HG02981 (cell line): Measurements from ENCODE around the gene TOM1L2.

Experiments
- ATAC-seq: cut with Tn5 transposase; IDR thresholded peaks from one replicate; pipeline ENCODE4 v1.9.1; 2021; ENCODE audit warnings: mild to moderate bottlenecking, moderate library complexity; ENCODE audit not compliant: unreplicated experiment

TOM1L2 gene

DNA sequence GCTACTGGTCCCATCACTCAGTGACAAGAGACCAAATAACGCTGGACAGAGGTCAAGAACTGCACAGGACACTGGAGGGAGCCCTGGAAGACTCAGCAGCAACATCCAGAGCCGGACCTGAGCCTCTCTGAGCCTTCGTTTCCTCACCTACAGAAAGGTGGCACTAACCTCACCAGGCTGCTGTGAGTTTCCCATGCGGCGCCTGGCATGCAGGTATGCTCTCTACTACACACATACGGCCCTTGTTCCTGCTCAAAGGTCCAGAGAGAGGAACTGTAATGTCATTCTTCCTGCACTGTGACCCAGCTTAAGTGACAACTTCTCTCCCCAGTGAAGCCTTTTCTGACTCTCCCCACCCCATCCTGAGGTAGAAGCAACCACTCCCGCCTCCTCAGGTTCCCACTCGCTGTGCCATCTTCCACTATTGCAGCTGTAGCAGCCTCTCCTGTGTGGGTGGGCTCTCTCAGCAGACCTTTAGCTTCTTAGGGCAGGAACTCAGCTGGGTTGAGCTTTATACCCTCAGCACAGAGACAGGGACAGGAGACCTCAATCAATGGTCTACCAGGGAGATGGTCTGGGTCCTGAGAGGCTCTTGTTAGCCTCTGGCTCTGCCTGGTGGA lies 91.5 kb downstream of the TOM1L2 start:
- ATAC-seq = no peak

DNA sequence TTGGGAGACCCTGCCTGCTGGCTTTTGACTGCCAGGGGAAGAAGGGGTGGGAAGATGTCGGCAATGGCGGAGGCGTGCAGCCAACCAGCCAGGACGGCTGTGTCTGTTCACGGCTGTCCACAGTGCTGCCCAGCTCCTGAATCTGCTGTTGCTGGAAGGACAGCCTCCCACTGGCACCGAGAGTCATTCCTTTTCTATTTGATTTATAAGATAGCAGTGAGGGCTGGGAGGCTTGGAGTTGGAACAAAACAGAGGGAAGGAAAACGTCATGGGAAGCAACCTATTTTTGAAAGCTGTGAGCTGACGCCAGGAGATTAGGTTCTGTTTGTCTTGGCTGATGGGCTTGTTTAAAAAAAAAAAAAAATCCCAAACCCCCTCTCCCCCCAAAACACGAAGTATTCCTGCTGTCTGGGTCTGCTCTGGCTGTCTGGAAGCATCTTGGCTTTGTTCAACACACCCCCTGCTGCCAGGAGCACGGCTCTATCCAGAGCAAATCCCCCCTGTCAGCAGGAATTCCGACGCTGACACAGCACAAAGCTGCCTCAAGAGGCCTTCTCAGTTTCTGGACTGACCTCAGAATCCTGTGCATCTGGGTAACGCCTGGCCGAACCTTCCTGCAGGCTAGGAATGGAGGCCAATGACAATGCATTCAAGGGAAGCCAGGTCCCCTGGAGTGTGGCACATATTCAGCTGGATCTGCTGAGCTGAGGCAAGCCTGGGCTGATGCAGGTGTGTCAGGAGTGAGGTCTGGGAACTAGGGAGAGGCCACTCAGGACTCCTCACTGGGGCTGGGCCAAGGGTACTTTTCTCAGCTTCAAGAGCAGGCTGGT lies 94.5 kb downstream of the TOM1L2 start:
- ATAC-seq = no peak

DNA sequence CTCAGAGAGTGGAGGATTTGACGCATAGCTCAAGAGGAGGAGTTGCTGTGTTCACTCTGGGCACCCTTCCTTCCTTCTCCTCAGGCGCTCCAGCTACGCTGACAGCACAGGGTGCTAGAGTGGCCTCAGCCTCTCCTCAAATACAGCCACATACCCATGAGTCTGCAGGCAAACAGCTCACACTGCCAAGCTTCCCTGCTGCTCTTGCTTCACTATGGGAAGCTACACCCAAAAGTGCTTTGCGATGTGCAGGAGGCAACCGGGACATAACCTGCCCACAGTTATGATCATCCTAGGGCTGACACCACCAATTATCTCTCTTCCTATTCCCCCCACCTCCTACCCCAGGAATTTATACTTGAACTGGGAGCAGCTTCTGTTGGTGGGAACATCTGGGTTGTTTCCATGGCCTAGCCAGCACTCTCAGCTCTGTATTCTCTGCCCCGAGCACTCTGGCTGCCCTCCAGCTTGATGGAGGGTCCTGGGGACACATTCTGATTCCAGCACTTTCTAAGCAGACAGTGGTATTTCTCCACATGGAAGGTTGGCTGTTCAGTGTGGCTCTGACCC lies 95.2 kb downstream of the TOM1L2 start:
- ATAC-seq = no peak

DNA sequence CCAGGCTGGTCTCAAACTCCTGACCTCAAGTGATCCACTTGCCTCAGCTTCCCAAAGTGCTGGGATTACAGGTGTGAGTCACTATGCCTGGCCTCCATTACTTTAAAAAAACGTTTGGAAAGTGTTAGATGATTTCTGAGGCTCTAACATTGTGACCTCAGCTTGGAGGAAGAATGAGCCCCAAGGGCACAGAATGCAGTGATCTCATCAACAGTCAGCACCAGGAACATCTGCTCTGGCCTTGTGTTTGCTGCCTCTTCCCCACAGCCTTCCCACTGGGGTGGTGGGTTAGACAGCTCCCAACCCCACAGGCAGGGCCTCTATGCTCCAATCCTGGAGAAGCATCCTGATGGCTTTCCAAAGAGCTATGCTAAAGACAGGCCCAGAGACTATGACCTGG lies 97.7 kb downstream of the TOM1L2 start:
- no peak for ATAC-seq

DNA sequence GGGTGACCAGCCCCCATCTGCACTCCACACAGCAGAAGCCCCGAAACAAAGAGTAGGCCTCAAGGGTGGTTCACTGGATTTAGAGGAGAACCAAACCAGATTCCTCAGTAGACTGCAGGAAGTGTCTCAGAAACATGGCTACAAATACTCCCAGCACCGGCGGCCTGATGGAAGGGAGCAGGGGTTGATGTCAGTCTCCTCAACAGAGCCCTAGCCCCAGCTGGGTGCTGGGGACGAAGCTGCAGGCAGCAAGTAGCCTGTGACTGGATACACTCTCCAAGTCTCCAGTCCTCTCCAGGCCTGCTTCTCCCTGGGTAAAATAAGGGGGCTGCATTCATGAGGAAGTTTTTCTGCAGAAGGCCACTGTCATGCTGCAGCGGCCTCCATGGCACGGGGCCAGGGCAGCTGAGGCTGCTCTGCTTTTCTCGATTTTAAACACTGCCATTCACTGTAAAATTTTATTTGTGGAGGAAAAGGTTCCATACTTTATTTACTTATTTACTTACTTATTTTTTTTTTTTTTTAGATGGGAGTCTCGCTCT lies 98.7 kb downstream of the TOM1L2 start:
- ATAC-seq = no peak

DNA sequence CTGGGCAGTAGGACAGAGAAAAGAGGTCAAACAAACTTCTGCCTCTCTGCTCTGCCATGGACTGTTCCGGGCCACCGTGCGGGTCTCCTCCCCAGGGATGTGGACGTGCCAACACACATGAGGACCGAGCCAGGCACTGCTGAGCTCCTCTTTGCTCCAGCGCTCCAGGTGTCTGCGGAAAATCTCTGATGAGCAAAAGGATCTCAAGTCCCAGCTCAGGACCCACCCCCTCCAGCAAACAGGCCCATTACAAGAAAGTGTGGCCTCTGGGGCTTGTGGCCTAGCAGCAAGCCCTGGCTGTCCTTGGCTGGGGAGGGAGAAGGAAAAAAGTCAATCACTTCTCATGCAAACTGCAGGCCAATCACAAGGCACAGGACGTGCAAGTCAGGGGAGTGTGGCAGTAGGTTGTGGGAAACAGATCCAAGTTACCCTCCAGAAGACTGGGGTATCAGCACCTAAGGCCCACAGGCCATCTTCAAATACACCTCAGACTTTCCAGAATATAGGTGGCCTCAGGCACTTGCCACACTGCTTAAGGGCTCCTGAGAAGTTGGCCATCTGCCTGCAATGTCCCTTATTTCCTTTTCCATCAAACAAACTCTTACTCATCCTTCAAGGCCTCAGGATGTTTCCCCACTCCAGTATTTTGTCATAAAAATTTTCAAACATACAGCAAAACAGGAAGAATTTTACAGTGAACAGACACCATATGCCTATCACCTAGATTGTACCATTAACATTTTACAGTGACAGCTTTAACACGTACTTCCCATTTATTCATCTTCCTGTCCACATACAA lies 99.5 kb downstream of the TOM1L2 start:
- no peak for ATAC-seq

DNA sequence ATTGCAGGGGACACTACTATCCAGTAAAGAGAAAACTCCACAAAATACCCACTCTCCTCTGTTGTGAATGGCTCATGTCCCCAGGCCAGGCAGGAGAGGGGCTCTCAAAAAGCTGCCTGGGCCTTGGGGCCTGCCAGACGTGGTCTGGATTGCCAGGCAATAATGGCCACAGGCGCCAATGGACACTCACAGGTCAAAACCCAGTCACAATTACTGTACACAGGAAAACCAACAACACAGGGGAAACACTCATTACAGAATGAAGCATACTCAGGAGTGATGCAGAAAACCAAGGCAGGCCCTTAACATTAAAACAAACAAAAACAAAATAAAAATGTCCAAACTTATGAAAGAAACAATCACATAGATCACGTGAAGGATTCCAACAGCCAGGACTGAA lies 100.3 kb downstream of the TOM1L2 start:
- ATAC-seq = no peak

DNA sequence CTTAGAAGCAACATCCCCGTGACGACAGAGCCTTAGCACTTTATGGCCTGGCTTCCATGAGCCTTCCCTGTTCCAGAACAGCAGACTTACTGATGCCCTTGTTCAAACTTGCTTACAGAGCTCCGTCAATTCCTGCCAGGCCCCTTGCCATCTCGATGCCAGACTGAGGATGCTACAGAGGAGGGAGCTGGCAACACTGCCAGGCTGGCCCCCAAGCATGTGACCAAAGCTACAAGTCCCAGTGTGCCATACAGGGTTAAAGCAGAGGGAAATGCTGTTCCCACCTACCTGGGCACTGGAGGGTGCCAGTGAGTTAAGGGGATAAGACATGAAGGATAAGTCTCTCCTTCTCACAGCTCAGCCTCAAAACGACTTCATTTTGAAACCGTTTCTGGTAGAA lies 102.0 kb downstream of the TOM1L2 start:
- no peak for ATAC-seq

DNA sequence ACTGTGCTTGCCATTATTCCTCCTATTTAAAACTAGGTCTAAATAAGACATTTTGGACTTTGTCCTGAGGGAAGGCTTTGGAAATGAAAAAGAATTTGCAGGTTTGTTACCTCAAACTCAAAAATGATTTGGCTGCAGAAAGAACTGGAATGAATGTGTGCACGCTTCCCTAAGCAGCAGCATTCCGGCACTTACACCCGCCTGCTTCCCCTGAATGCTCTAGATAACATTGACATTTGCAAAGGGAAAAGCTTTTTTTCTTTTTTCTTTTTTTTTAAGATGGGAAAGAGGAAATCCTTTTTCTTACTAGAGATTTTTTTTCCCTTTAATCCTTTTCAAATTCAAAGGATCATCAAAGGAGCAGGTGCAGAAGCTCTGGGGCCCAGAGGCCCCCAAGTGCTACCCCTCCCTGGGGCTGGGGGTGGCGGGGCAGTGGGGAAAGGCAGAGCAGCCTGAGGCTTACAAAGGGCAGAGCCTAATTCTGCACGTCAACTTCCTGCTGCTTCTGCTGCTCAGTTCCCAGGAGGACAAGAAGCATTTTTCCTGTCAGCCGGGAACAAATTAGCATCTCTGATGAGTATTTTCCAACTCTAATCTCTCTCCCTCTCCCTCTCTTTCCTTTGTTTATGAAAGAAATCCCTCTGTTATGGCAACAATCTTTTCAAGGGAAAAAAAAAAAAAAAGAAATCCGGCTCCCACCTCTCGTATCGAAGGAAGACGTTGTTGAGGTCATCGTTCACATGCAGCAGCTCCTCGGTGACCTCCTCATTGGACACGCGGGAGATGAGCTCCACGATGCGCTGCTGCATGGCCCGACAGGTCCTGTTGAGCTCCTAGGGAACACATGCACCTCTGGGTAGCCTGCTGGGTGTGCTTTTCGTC lies 103.3 kb downstream of the TOM1L2 start:
- ATAC-seq = no peak

DNA sequence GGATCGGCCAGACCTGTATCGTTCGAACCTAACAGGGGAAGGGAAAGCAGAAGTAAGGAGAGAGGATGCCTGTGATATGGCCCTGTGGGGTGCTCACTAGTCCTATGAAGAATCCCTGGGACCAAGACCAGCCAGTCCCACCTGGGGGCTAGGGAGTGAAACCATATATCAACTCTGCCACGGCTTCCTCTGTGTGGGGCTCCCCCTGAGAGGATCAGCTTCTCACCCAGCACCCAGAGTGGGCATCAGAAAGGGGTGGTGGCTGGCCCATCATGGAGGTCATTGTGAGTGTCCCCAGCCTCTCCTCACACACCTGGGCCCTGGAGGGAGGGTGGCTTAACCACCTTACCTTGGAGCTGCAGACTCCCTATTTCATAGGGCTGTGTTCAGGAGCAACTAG lies 105.3 kb downstream of the TOM1L2 start:
- no peak for ATAC-seq

DNA sequence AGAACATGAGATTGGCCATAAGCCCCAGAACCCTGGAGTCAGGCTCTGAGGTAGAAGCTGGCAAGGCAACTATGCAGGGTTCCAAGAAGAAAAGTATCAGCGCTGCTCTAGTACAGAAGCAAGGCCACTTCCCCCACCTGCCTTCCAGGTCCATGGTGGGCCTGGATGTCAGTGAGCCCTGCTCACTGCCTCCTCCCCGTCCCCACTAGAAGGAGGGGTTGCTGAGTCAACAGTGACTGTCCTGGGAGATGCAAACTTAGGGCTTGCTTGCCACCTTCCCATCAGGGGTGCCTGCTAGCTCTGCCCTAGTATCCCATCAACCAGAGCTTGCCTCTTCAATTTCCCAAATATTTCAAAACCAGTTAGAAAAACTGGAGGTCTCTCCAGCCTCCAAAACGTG lies 105.8 kb downstream of the TOM1L2 start:
- ATAC-seq = no peak

DNA sequence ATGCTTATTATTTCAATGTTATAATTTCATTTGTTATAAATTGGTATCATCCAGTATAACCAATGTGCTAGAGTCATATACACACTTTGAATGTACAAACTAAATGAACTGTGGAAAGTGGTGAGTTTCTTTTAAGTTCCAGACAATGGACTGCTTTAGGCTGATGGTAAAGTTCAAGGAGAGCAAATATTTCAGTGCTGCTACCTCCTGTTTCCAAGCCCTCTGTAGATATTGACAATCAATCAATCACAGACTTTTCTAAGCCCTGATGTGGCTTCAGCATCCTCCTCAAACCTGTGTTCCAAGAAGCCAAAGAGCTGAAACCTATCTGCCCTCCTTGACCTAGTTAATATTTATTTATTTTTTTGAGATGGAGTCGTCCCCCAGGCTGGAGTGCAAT lies 107.2 kb downstream of the TOM1L2 start:
- ATAC-seq = no peak

DNA sequence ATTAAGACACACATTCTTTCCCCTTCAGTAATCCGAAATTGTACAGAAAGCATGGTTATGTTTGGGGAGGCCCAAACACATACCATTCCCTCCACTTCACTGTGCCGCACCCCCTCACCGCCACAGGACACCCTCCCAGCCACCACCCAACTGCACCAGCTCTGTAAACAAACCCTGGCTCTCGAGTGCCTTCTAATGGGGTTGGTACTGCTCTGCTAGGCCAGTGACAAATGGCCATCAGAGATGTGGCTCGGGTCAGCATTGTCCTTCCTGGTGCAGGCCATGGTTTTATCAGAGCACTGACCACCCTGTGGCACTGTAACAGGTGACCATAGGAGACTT lies 111.5 kb downstream of the TOM1L2 start:
- no peak for ATAC-seq

DNA sequence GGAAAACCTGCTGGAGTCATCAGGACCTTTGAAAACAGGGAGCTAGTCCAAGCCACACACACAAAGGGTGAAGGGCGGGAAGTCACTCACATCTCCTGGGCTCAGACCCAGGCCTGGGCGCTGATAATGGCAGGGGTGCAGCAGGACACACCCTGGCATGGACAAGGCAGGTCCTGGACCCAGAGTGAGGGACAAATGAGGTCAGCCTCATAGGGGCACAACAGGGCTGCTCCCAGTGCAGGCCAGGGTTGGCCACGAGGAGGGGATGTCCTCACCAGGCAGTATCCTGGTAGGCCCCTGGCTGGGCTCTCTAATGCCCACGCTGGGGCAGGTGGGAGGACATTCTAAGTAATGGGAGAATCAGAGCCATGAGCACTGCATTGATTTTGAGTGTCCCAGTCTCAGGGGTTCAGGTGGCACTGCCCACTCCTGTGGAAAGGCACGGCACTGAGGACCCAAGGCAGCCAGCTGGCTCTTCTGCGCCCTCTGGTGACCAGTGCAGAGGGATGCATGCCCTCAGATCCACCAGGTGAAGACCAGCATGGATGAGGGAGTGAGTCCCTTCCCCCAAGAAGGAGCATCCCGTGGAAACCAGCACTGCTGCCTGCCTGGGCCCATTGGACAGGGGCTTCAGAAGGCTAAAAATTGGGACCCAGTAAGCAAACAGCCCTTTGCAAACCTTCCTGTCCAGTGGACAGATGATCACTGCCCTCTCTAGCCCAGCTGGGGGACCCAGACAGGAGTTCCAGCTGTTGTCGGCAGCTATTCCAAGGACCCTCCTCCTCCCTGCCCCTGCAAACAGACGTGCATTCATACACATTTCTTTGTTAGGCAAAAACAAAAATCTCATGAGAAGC lies 112.1 kb downstream of the TOM1L2 start:
- no peak for ATAC-seq

DNA sequence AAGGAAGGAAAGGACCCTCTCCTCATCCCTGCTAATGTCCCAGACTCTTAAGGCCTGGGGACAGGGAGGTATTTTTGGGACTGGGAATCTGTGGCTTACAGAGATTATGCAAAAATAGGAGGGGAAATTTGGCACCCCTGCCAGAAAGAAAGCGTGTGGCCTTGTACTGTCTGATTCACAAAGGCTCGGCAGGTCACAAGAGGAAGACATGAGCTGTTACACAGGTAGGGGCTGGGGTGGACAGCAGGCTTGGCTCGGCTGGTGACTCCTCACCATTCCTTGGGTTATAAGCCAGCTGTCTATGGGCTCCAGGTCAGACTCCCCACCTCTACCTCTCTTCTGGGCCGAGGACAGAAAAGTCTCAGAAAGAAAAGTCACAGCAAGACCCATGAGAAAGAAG lies 114.7 kb downstream of the TOM1L2 start:
- ATAC-seq = no peak

DNA sequence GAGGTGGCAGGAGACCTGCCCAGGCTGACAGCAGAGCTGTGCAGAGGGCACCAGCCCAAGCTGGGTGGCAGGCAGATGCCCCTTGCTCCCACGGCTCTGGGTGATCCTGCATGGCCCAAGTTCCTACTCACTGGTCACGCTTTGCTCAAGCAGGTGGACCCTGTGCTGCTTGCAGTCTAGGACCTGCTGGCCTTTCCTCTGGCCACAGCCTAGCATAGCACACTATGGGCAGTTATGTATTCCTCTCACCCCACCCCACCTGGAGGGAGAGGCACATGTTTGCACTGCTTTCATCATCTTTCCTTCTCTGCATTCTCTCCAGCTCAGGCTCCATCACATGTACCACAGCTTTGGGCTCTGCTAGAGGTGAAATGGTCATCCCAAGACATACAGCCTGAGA lies 115.8 kb downstream of the TOM1L2 start:
- no peak for ATAC-seq

DNA sequence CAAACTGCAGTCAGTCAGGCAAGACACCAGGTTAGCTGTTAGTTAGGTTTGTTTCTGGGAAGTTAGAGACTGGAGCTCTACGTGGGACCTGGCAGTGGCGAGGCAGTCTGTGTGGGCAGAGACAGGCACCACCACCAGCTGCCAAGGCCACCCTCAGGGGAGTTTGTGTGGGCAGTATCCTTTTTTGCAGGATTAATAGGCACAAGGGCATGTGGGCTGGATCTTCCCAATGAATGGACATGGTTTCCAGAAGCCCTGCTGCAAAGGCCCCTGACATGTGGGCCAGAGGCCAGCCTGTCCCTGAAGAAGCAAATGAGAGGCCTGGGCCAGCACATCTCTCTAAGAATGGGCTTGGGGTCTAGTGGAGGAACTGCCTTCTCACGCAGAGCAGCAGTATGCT lies 116.2 kb downstream of the TOM1L2 start:
- no peak for ATAC-seq

DNA sequence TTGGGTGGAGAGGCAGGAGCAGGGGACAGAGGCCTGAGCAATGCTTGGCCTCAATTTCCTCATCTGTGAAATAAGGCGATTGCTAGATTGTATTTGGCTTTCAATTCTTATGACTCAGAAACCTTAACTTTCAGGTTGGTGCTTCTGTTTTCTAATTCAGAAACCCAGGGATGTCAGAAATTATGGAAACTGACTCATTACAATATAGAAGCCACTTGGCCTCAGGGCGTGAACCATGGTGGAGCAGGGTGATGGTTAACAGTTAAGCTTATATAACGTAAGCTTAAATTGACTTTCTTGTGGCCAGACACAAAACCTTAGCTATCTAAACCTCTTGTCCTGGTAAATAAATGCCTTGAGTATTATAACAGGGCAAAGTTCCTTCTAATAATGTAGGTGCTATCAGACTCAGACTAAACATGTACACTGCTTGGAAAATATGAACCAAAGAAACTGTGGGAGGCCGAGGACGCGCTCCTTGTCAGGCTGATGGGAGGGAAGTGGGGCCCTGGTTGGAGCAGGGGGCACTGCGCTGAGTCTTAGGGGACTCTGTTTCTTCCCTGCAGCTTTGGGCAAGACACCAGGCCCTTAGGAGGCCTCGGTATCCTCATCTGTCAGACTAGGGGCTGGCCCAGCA lies 118.3 kb downstream of the TOM1L2 start:
- ATAC-seq = no peak

DNA sequence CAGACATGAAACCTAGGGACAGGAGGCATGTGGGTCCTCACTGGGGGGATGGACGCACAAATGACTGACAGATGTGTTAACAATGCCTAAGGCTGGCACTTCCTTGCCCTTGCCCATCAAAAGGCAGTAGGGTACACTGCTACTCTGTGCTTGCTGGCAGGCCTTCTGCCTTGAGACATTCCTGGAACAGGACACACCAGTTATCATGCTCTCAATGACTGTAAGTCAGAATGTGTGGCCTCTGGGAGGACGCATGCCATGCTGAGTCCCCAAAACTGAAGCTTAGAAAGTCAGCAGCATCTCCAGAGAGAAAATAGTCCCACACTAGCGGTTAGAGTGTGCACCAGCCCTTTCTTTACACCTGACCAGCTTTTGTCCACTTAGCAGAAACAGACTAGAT lies 119.3 kb downstream of the TOM1L2 start:
- ATAC-seq = no peak
